ENCODE measurements around the gene UBAC2. TPM values are rescaled to one million over a fixed set of nuclear protein-coding genes. Genes with fewer than 3 reads are reported as not detected.

UBAC2 gene
- total and polyA plus RNA-seq, 2 of the 8 experiments (the other 6 are each of a cell fraction or from before 2014, with no cell fraction given), result 75.9 to 76.9 TPM

DNA sequence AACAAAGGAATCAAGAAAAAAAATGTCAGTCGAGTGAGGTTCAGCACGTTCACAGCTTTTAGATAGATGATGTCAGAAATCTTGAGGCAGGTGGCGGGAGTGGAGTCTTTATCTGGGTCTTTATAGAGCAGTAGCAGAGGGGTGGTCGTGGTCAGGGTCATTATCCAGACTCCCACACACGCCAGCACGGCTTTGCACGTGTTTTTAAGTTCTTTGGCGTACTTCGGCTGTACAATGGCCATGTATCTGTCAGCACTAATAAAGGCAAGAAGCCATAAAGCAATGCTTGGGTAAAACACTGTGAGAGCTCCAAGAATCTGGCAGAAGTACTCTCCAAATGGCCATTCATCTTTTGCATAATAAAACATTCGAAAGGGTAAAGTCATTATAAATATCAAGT lies 54.6 kb downstream of the UBAC2 start:
- H3K23me2 ChIP-seq (ENCODE audit: low read depth, low read length), result no peaks in the 10 kb centered on the region
- FAIRE-seq (no peak), DNase-seq (ENCODE audit: low read depth in 1 of 2, low spot score in 2 of 2) (no peak)
- no peaks in the 10 kb centered on the region for H3K27me3 ChIP-seq (replicated peaks in 1 of 4; ENCODE audit: control insufficient read depth in 3 of 4, extremely low read depth in 1 of 4, insufficient read depth in 3 of 4, low read length in 3 of 4)
- TF ChIP-seq SIX5 (IDR thresholded peaks at IDR 0.05; ENCODE audit: low read depth, low read length), result no peak
- no peak overlapping the region for H4K8ac ChIP-seq (ENCODE audit: extremely low read depth, insufficient read depth, low read length)
- H3K36me3 ChIP-seq (ENCODE audit: control insufficient read depth in 2 of 4, insufficient read depth in 4 of 4, low read length in 3 of 4), result peaks cover 0 to 4% (median 1%) of the 10 kb centered on the region in 4 experiments; a peak in 1 of 8 replicates
- H4K20me1 ChIP-seq (replicated peaks in 1 of 2; ENCODE audit: control insufficient read depth in 1 of 2, insufficient read depth in 2 of 2, low read length in 2 of 2), result peaks cover 0 to 6% of the 10 kb centered on the region in 2 experiments
- H3K79me1 ChIP-seq (ENCODE audit: low read depth, low read length), result no peaks in the 10 kb centered on the region; the same call in 1 of the 2 replicates
- no peak overlapping the region for H2BK15ac ChIP-seq (ENCODE audit: low read length)
- H2BK12ac ChIP-seq (ENCODE audit: low read depth, low read length), result no peak overlapping the region
- no peak overlapping the region for H3K56ac ChIP-seq (replicated peaks; ENCODE audit: insufficient read length, low read depth, low read length)
- H3K9me3 ChIP-seq (ENCODE audit: insufficient read depth in 2 of 2, low read depth in 1 of 2, low read length in 1 of 2), result no peaks in the 10 kb centered on the region
- no peak overlapping the region for H4K5ac ChIP-seq (ENCODE audit: insufficient read length, low read depth, low read length)
- H3K4ac ChIP-seq (replicated peaks; ENCODE audit: insufficient read length, low read depth, low read length), result no peak overlapping the region
- no peak overlapping the region for H3K9ac ChIP-seq (replicated peaks in 1 of 4; ENCODE audit: extremely low read depth in 1 of 4, low read depth in 3 of 4, low read length in 3 of 4)
- H2BK120ac ChIP-seq (replicated peaks; ENCODE audit: low read depth, low read length), result no peak overlapping the region
- H3K4me1 ChIP-seq (replicated peaks in 1 of 4; ENCODE audit: control insufficient read depth in 3 of 4, insufficient read depth in 4 of 4, low read length in 3 of 4), result peaks cover 0 to 4% (median 2%) of the 10 kb centered on the region in 4 experiments; a peak in 2 of 7 replicates
- H2BK5ac ChIP-seq (ENCODE audit: low read depth, low read length), result no peak overlapping the region
- H3K23ac ChIP-seq (ENCODE audit: insufficient read length), result no peak overlapping the region
- H3K27ac ChIP-seq (ENCODE audit: low read depth, low read length), result no peak overlapping the region
- H4K91ac ChIP-seq (replicated peaks; ENCODE audit: insufficient read length, low read length), result no peak overlapping the region
- WGBS, 2 experiments (ENCODE audit: extremely low coverage in 1 of 2, insufficient coverage in 1 of 2, insufficient read length in 1 of 2, insufficient replicate concordance in 2 of 2, low coverage in 1 of 2, low lambda C conversion rate in 2 of 2, missing lambda C conversion rate in 1 of 2), result 92% methylated on average over 10 of the region's 10 CpGs; no CpG with 5 or more reads in 1 of the 2 experiments
- H3K79me2 ChIP-seq (ENCODE audit: control insufficient read depth in 1 of 2, insufficient read depth in 2 of 2, low read length in 2 of 2), result no peaks in the 10 kb centered on the region; a peak in 1 of 4 replicates
- no peak overlapping the region for H2AFZ ChIP-seq (ENCODE audit: low read length)
- no peak overlapping the region for H3K4me3 ChIP-seq (ENCODE audit: extremely low read depth in 1 of 4, insufficient read depth in 2 of 4, low read depth in 3 of 4, low read length in 4 of 4)
- H2BK20ac ChIP-seq (ENCODE audit: low read length), result no peak overlapping the region
- H2AK5ac ChIP-seq (ENCODE audit: low read depth, low read length), result no peak overlapping the region
- H3K18ac ChIP-seq (ENCODE audit: extremely low read depth, low read length), result no peak overlapping the region
- CTCF ChIA-PET (ENCODE audit: partially characterized antibody), result interaction anchor here (0.6 to 4.7 kb wide), 6 partner anchors 10 to 277 kb away, joined by 3 to 34 read pairs (median 4); no protein-coding TSS in a partner anchor
- no peak overlapping the region for H3K4me2 ChIP-seq (ENCODE audit: insufficient read depth in 1 of 2, low read depth in 2 of 2, low read length in 2 of 2)
- H3K14ac ChIP-seq (ENCODE audit: insufficient read length), result no peak overlapping the region
- POLR2A ChIA-PET (ENCODE audit: partially characterized antibody), result interaction anchor here (1.0 to 2.1 kb wide), 3 partner anchors 10 to 56 kb away, joined by 4 to 20 read pairs (median 5); partner anchors contain the start of gene UBAC2
